Measurements from ENCODE around the gene IQSEC3. TPM values are rescaled to one million over a fixed set of nuclear protein-coding genes. Genes with fewer than 3 reads are reported as not detected.

Gene IQSEC3
- total RNA-seq, 1 donor from 2014 or later: 4.6 TPM

DNA sequence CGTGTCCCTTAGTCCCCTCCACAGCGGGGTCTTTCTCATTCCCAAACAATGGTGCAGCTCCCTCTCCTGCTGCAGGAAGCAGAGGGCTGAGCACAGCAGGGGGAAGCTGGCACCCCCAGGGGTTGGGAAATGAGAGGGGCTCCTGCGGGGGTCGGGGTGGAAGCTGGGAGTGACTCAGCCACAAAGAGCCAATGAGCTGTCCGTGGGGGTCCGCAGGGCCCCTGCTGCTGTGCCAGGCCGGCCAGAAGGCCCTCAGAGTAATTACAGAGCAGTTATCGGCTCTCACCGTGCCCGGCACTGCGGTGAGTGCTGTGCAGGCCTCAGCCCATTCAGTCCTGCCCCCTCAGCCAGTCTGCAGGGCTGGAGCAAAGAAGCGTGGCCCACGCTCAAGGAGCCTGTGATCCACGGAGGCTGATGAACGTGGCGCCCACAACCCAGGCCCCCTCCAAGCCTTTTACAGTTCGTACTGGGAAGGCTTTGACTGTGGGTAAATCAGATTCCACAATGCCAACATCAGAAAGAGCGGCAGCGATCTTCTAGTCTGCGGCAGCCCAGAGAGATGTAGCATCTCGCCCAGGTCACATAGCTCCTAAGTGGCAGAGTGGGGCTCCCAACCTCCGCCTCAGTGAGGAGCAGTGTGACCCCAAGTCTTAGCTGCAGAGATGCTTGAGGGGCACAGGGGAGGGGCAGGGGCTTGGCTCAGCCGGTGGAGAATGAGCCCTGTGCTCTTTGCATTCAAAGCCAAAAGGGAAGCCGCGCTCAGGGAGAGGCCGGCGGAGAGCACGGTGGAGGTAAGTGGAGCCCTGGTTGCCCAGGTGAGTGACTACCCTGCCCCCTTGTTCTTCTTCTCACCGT lies 104.0 kb downstream of the IQSEC3 start:
- Histone ChIP-seq H3K27ac (no peak overlapping the region), H3K27me3 (no peaks in the 10 kb centered on the region), H3K36me3 (no peaks in the 10 kb centered on the region), H3K9me3 (no peaks in the 10 kb centered on the region), H3K4me3 (no peak overlapping the region), H3K4me1 (no peaks in the 10 kb centered on the region)
- intact Hi-C loops (cut with DNase I): no loop called here
- DNase-seq: no peak
- ATAC-seq: no peak
- TF ChIP-seq, protein P1, sequence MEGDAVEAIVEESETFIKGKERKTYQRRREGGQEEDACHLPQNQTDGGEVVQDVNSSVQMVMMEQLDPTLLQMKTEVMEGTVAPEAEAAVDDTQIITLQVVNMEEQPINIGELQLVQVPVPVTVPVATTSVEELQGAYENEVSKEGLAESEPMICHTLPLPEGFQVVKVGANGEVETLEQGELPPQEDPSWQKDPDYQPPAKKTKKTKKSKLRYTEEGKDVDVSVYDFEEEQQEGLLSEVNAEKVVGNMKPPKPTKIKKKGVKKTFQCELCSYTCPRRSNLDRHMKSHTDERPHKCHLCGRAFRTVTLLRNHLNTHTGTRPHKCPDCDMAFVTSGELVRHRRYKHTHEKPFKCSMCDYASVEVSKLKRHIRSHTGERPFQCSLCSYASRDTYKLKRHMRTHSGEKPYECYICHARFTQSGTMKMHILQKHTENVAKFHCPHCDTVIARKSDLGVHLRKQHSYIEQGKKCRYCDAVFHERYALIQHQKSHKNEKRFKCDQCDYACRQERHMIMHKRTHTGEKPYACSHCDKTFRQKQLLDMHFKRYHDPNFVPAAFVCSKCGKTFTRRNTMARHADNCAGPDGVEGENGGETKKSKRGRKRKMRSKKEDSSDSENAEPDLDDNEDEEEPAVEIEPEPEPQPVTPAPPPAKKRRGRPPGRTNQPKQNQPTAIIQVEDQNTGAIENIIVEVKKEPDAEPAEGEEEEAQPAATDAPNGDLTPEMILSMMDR (IDR thresholded peaks at IDR 0.05): no peak

DNA sequence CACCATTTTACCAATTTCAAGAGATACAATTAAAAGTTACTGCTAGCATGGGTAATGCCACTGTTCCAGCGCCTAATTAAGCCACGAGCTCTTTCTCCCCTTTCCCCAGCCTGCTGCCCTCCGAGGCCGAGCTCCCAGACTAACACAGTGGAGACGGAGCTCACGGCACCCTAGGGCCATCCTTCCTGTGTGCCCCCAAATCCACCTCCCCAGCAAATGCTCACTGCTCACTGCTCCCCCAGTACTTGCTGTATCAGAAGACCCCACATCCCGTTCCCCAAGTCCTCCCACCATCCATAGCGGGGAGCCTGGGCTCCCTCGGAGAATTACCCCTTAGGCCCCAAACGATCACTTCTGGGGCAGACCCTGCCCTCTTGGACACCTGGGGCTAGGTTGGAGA lies 104.7 kb downstream of the IQSEC3 start:
- DNase-seq: no peak
- TF ChIP-seq, protein P1 (IDR thresholded peaks at IDR 0.05): no peak
- ATAC-seq: no peak
- H3K4me3 ChIP-seq: no peak overlapping the region
- H3K27me3 ChIP-seq: no peaks in the 10 kb centered on the region
- no peaks in the 10 kb centered on the region for H3K4me1 ChIP-seq
- H3K9me3 ChIP-seq: no peaks in the 10 kb centered on the region
- intact Hi-C loops (cut with DNase I): no loop called here
- H3K27ac ChIP-seq: no peak overlapping the region
- no peaks in the 10 kb centered on the region for H3K36me3 ChIP-seq

DNA sequence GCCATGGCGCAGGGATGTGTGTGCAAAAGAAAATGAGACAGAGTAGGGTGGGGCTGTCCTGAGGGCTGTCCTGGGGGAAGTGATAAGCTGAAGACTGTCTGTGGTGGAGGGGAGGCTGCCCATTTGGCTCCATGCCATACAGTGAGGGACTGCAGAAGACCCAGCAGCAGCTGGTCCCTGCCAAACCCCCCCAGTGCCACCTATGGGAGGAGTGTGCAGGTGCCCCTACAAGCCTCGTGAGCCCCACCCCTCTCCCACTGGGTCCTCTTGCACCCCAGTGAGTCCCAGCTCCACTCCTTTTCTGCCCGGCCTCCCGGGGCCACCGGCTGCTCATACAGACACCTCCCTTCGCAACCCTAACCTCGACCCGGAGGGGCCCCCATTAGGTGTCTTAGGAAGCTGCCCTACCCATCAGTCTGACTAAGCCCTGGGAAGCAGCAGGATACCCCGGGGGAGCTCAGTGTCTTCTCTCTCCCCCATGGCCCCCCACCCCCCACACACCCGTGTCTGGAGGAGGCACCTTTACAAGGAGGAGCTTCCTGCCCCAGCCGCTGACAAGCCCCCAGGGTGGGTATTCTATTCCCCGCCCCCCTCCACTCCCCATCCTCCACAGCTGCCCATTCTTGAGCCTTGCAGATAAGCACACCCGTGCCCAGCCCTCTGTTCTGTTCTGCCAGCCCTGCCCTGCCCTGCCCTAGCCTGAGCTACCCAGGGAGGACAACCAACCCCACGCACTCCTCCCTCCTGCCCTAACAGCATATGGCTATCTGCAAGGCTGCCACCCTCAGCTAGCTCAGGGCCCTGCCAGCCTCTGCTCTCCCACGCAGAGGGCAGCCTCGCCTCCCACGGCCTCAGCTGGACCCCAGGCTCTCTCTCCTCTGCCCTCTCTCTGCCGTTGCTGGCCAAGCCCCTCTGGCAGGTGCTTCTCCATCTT lies 105.4 kb downstream of the IQSEC3 start:
- Histone ChIP-seq H3K27me3 (no peaks in the 10 kb centered on the region), H3K36me3 (no peaks in the 10 kb centered on the region), H3K27ac (no peak overlapping the region), H3K4me1 (no peaks in the 10 kb centered on the region), H3K4me3 (no peak overlapping the region), H3K9me3 (no peaks in the 10 kb centered on the region)
- intact Hi-C loops (cut with DNase I): no loop called here
- TF ChIP-seq, protein P1 (IDR thresholded peaks at IDR 0.05): no peak
- ATAC-seq: peak; percentile 55
- no peak for DNase-seq

DNA sequence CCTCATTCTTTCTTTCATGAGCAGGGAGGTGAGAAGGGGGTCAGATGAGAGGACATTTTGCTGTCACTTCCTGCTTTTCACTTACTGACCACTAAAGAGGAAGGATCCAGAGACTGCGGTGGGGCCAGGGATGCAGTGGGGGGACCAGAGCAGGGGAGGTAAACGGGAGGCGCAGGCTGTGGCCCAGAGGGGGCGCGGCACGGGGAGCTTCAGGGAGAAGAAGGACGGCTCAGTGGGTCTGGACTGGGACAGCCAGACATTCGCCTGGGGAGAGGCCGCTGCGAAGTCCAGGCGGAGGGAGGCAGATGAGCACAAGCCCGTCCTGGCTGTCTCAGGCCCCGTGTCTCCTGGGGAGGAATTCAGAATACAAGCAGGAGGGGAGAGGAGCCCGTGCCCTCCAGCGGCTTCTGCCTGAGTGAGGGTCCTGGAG lies 106.2 kb downstream of the IQSEC3 start:
- Histone ChIP-seq H3K9me3 (no peaks in the 10 kb centered on the region), H3K4me3 (no peak overlapping the region), H3K36me3 (no peaks in the 10 kb centered on the region), H3K27me3 (no peaks in the 10 kb centered on the region), H3K27ac (no peak overlapping the region), H3K4me1 (no peaks in the 10 kb centered on the region)
- ATAC-seq: peak; percentile 28
- TF ChIP-seq, protein P1 (IDR thresholded peaks at IDR 0.05): no peak
- DNase-seq: no peak
- intact Hi-C loops (cut with DNase I): no loop called here

DNA sequence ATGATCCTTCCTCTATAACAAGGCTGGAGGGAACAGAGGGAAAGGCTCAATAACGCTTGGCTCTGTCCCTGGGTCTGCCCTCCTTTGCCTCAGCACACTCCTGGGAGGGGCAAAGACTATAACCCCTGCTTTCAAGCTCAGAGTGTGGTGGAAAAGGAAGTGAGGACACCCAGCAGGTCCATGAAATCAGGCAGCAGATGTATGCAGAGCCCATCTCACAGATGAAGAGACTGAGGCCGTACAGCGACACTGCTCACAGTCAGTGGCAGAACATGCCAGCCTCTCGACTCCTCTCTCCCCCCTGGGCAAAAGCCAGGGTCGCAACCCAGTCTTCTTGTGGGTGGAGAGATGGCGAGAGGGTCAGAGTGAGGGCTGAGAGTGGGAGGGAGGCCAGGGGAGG lies 107.6 kb downstream of the IQSEC3 start:
- Histone ChIP-seq H3K27ac (no peak overlapping the region), H3K27me3 (no peaks in the 10 kb centered on the region), H3K36me3 (no peaks in the 10 kb centered on the region), H3K4me3 (no peak overlapping the region), H3K9me3 (no peaks in the 10 kb centered on the region), H3K4me1 (no peaks in the 10 kb centered on the region)
- TF ChIP-seq, protein P1 (IDR thresholded peaks at IDR 0.05): no peak
- ATAC-seq: no peak
- intact Hi-C loops (cut with DNase I): no loop called here
- DNase-seq: no peak

All from upper lobe of right lung (tissue), 1 donor.